Astrocyte (in vitro differentiated cells and primary cell): ENCODE data around the gene DLGAP1. TPM values are rescaled to one million over a fixed set of nuclear protein-coding genes. Genes with fewer than 3 reads are reported as not detected.

Experiments
- DNase-seq: peaks from one replicate; pipeline ENCODE4 v3.0.0-alpha.2; 2010; ENCODE audit warnings: low read depth
- FAIRE-seq: peaks from 2 replicates; lab custom pipeline; 2011; peaks lifted over from hg19 to GRCh38; lab: Jason Lieb, UNC
- H2AFZ ChIP-seq: 2 replicates; pipeline ENCODE4 v1.6.0; 2012; ENCODE audit warnings: low read depth, low read length, inconsistent platforms
- H3K27ac ChIP-seq: 2 replicates; pipeline ENCODE4 v1.5.1; 2011; ENCODE audit warnings: low read depth, low read length, inconsistent platforms
- H3K27me3 ChIP-seq: 2 replicates; pipeline ENCODE4 v1.6.0; 2011; ENCODE audit warnings: low read length, inconsistent platforms; ENCODE audit not compliant: insufficient read depth
- H3K36me3 ChIP-seq: 2 replicates; pipeline ENCODE4 v1.5.1; 2011; ENCODE audit warnings: low read length, inconsistent platforms; ENCODE audit not compliant: insufficient read depth
- H3K4me1 ChIP-seq: 2 replicates; pipeline ENCODE4 v1.5.1; 2011; ENCODE audit warnings: low read length, inconsistent platforms; ENCODE audit not compliant: insufficient read depth
- H3K4me2 ChIP-seq: 2 replicates; pipeline ENCODE4 v1.6.0; 2012; ENCODE audit warnings: low read length, inconsistent platforms
- H3K4me3 ChIP-seq: 2 replicates; pipeline ENCODE4 v1.5.1; 2011; ENCODE audit warnings: low read depth, mild to moderate bottlenecking, low read length, inconsistent platforms; ENCODE audit not compliant: insufficient read depth
- H3K79me2 ChIP-seq: 2 replicates; pipeline ENCODE4 v1.6.0; 2012; ENCODE audit warnings: mild to moderate bottlenecking, low read length, inconsistent platforms; ENCODE audit not compliant: insufficient read depth
- H3K9ac ChIP-seq: 2 replicates; pipeline ENCODE4 v1.6.0; 2012; ENCODE audit warnings: mild to moderate bottlenecking, low read length, inconsistent platforms
- H3K9me3 ChIP-seq: 2 replicates; pipeline ENCODE4 v1.5.1; 2012; ENCODE audit warnings: low read depth, mild to moderate bottlenecking, low read length, inconsistent platforms; ENCODE audit not compliant: insufficient read depth
- H4K20me1 ChIP-seq: 2 replicates; pipeline ENCODE4 v1.6.0; 2012; ENCODE audit warnings: low read length, inconsistent platforms; ENCODE audit not compliant: insufficient read depth
- H3K27ac Mint-ChIP-seq: one replicate; pipeline ENCODE4 v1.8.0; 2021; ENCODE audit warnings: mild to moderate bottlenecking, mixed read lengths; ENCODE audit not compliant: unreplicated experiment
- H3K27me3 Mint-ChIP-seq: one replicate; pipeline ENCODE4 v1.8.0; 2021; ENCODE audit warnings: low read depth, mixed read lengths; ENCODE audit not compliant: unreplicated experiment
- H3K36me3 Mint-ChIP-seq: one replicate; pipeline ENCODE4 v1.8.0; 2021; ENCODE audit warnings: low read depth, mixed read lengths; ENCODE audit not compliant: unreplicated experiment
- H3K4me1 Mint-ChIP-seq: one replicate; pipeline ENCODE4 v1.8.0; 2021; ENCODE audit warnings: low read depth, mixed read lengths; ENCODE audit not compliant: unreplicated experiment
- H3K4me3 Mint-ChIP-seq: one replicate; pipeline ENCODE4 v1.8.0; 2021; ENCODE audit warnings: mild to moderate bottlenecking, moderate library complexity, mixed read lengths; ENCODE audit not compliant: unreplicated experiment
- H3K9me3 Mint-ChIP-seq: one replicate; pipeline ENCODE4 v1.8.0; 2021; ENCODE audit warnings: mild to moderate bottlenecking, mixed read lengths; ENCODE audit not compliant: unreplicated experiment
- CTCF ChIP-seq: IDR thresholded peaks from 2 replicates; pipeline ENCODE4 v1.5.1; 2011; ENCODE audit warnings: low read depth, mild to moderate bottlenecking, inconsistent platforms, low read length, moderate library complexity; ENCODE audit not compliant: insufficient read depth
- EZH2 ChIP-seq: IDR thresholded peaks from 2 replicates; pipeline ENCODE4 v1.6.1; 2012; ENCODE audit warnings: mild to moderate bottlenecking, low read length, inconsistent platforms; ENCODE audit not compliant: insufficient read depth
- total RNA-seq: library from RNA; stranded (reverse); gene quantifications from 2 replicates; pipeline ENCODE4 v1.2.1, GENCODE V29; 2021

DLGAP1 gene
- total RNA-seq, 1 donor from 2014 or later: 2.3 TPM

DNA sequence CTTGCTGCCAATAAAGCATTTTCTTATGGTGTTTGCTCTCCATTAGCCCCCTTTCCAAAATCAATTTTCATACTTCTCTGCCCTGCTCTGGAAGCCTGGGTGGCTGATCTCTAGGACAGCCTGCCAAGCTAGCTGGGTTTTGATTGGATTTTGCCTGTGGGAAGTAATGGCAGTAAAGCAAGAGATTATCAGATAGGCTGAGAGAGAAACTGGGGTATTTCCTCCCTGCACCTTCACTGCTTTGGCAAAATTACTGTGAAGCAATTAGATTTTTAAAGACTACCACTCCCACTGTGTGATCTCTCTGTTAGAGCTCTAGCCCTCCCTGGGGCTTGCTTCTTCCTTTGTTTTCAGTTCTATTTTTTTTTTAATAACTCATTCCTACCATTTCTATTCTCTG, 223.8 kb downstream of the DLGAP1 start:
- DNase-seq (no peak), FAIRE-seq (no peak)
- H3K27ac Mint-ChIP-seq: no peak overlapping the region
- no peak for TF ChIP-seq EZH2
- no peak for TF ChIP-seq CTCF
- Histone ChIP-seq H3K79me2 (no peaks in the 10 kb centered on the region), H3K27me3 (no peaks in the 10 kb centered on the region), H4K20me1 (no peaks in the 10 kb centered on the region), H3K4me2 (no peak overlapping the region), H3K9me3 (no peaks in the 10 kb centered on the region), H3K27ac (no peak overlapping the region), H3K4me1 (no peaks in the 10 kb centered on the region), H3K9ac (no peak overlapping the region), H3K36me3 (no peaks in the 10 kb centered on the region), H2AFZ (no peak overlapping the region), H3K4me3 (no peak overlapping the region)
- H3K9me3 Mint-ChIP-seq: no peaks in the 10 kb centered on the region
- H3K4me3 Mint-ChIP-seq: no peak overlapping the region
- no peaks in the 10 kb centered on the region for H3K36me3 Mint-ChIP-seq
- H3K4me1 Mint-ChIP-seq: no peaks in the 10 kb centered on the region
- H3K27me3 Mint-ChIP-seq: no peaks in the 10 kb centered on the region

GRCh38 chr18:4230450-4231168, 224.5 kb downstream of the DLGAP1 start:
- Mint-ChIP-seq H3K4me3 (no peak overlapping the region), H3K27ac (no peak overlapping the region), H3K27me3 (no peaks in the 10 kb centered on the region), H3K36me3 (no peaks in the 10 kb centered on the region), H3K4me1 (no peaks in the 10 kb centered on the region), H3K9me3 (no peaks in the 10 kb centered on the region)
- H3K27me3 ChIP-seq: no peaks in the 10 kb centered on the region
- H3K27ac ChIP-seq: no peak overlapping the region
- H3K4me3 ChIP-seq: no peak overlapping the region
- no peaks in the 10 kb centered on the region for H3K79me2 ChIP-seq
- TF ChIP-seq CTCF: no peak
- TF ChIP-seq EZH2: no peak
- no peak overlapping the region for H3K4me2 ChIP-seq
- H3K9ac ChIP-seq: no peak overlapping the region
- no peak overlapping the region for H2AFZ ChIP-seq
- DNase-seq (no peak), FAIRE-seq (no peak)
- H4K20me1 ChIP-seq: no peaks in the 10 kb centered on the region
- no peaks in the 10 kb centered on the region for H3K9me3 ChIP-seq
- no peaks in the 10 kb centered on the region for H3K36me3 ChIP-seq
- no peaks in the 10 kb centered on the region for H3K4me1 ChIP-seq

- H3K4me2 ChIP-seq: no peak overlapping the region
- FAIRE-seq: no peak
- no peak overlapping the region for H3K4me3 ChIP-seq
- H3K27me3 Mint-ChIP-seq: no peaks in the 10 kb centered on the region
- no peak for DNase-seq
- H3K36me3 ChIP-seq: no peaks in the 10 kb centered on the region
- H3K36me3 Mint-ChIP-seq: no peaks in the 10 kb centered on the region
- no peaks in the 10 kb centered on the region for H3K4me1 ChIP-seq
- H3K27me3 ChIP-seq: no peaks in the 10 kb centered on the region
- H3K4me1 Mint-ChIP-seq: no peaks in the 10 kb centered on the region
- H3K27ac ChIP-seq: no peak overlapping the region
- no peaks in the 10 kb centered on the region for H3K9me3 ChIP-seq
- no peaks in the 10 kb centered on the region for H3K79me2 ChIP-seq
- TF ChIP-seq CTCF (no peak), EZH2 (no peak)
- no peak overlapping the region for H3K9ac ChIP-seq
- no peaks in the 10 kb centered on the region for H4K20me1 ChIP-seq
- H3K9me3 Mint-ChIP-seq: no peaks in the 10 kb centered on the region
- H3K27ac Mint-ChIP-seq: no peak overlapping the region
- H2AFZ ChIP-seq: no peak overlapping the region
- H3K4me3 Mint-ChIP-seq: no peak overlapping the region
Observed at GRCh38 chr18:4224031-4224704, 230.9 kb downstream of the DLGAP1 start.
